Uterus (tissue), 2 donors: Measurements from ENCODE around the gene SLC35A1.

ENCODE experiments used
- CTCF ChIP-seq, 4 experiments: fragments of 200-600 bp in 2 of 4; fragments of 450-650 bp in 2 of 4; sonication (generic) in 2 of 4; IDR thresholded peaks; one replicate each; pipeline ENCODE4 v1.5.1; 2016 to 2019; ENCODE audit warnings: antibody characterized with exemption in 4 of 4, mild to moderate bottlenecking in 2 of 4, moderate library complexity in 1 of 4
- POLR2A ChIP-seq, 2 donors: fragments of 450-650 bp; IDR thresholded peaks; one replicate each; pipeline ENCODE4 v1.6.1; 2016; ENCODE audit warnings: antibody characterized with exemption in 2 of 2, mild to moderate bottlenecking in 1 of 2, moderate library complexity in 1 of 2

- TF ChIP-seq POLR2A (IDR thresholded peaks at IDR 0.05) (no peak), CTCF (IDR thresholded peaks at IDR 0.05) (no peak)
Observed at GRCh38 chr6:87539554-87539953, 66.8 kb downstream of the SLC35A1 start.
